ENCODE data around the gene ECHS1.

The ECHS1 gene

GRCh38 chr10:133342942-133343341 lies 30.2 kb downstream of the ECHS1 start:
- peaks cover 11 to 15% of the 10 kb centered on the region in 2 donors for H3K27me3 ChIP-seq (ENCODE audit: control insufficient read depth in 2 of 2, insufficient read depth in 2 of 2, low read length in 2 of 2)
- H3K36me3 ChIP-seq (ENCODE audit: control insufficient read depth in 2 of 2, insufficient read depth in 2 of 2, low read length in 2 of 2): no peaks in the 10 kb centered on the region
- H3K4me1 ChIP-seq (ENCODE audit: control insufficient read depth in 2 of 2, insufficient read depth in 2 of 2, low read length in 2 of 2): peaks cover 0 to 3% of the 10 kb centered on the region in 2 donors
- no peak overlapping the region for H3K4me3 ChIP-seq (ENCODE audit: low read length in 2 of 2)
- H3K9ac ChIP-seq (ENCODE audit: low read depth in 1 of 2, low read length in 2 of 2): no peak overlapping the region
- H3K9me3 ChIP-seq (ENCODE audit: control insufficient read depth in 2 of 2, low read length in 2 of 2): no peaks in the 10 kb centered on the region
- H3K27ac ChIP-seq (ENCODE audit: low read depth in 2 of 2, low read length in 2 of 2): no peak overlapping the region

GRCh38 chr10:133341983-133342382 lies 31.2 kb downstream of the ECHS1 start:
- Histone ChIP-seq H3K9me3 (ENCODE audit: control insufficient read depth in 2 of 2, low read length in 2 of 2) (no peaks in the 10 kb centered on the region), H3K4me3 (ENCODE audit: low read length in 2 of 2) (no peak overlapping the region), H3K4me1 (ENCODE audit: control insufficient read depth in 2 of 2, insufficient read depth in 2 of 2, low read length in 2 of 2) (no peaks in the 10 kb centered on the region), H3K27ac (ENCODE audit: low read depth in 2 of 2, low read length in 2 of 2) (no peak overlapping the region), H3K36me3 (ENCODE audit: control insufficient read depth in 2 of 2, insufficient read depth in 2 of 2, low read length in 2 of 2) (no peaks in the 10 kb centered on the region), H3K9ac (ENCODE audit: low read depth in 1 of 2, low read length in 2 of 2) (no peak overlapping the region), H3K27me3 (ENCODE audit: control insufficient read depth in 2 of 2, insufficient read depth in 2 of 2, low read length in 2 of 2) (peaks cover 17 to 24% of the 10 kb centered on the region in 2 donors)

- Histone ChIP-seq H3K4me1 (ENCODE audit: control insufficient read depth in 2 of 2, insufficient read depth in 2 of 2, low read length in 2 of 2) (peaks cover 0 to 7% of the 10 kb centered on the region in 2 donors), H3K9me3 (ENCODE audit: control insufficient read depth in 2 of 2, low read length in 2 of 2) (no peaks in the 10 kb centered on the region), H3K27me3 (ENCODE audit: control insufficient read depth in 2 of 2, insufficient read depth in 2 of 2, low read length in 2 of 2) (peaks cover 20 to 42% of the 10 kb centered on the region in 2 donors), H3K9ac (ENCODE audit: low read depth in 1 of 2, low read length in 2 of 2) (no peak overlapping the region), H3K4me3 (ENCODE audit: low read length in 2 of 2) (no peak overlapping the region), H3K27ac (ENCODE audit: low read depth in 2 of 2, low read length in 2 of 2) (no peak overlapping the region), H3K36me3 (ENCODE audit: control insufficient read depth in 2 of 2, insufficient read depth in 2 of 2, low read length in 2 of 2) (no peaks in the 10 kb centered on the region)
Measured at GRCh38 chr10:133339708-133340380, 33.3 kb downstream of the ECHS1 start.

GRCh38 chr10:133338080-133339071 lies 34.8 kb downstream of the ECHS1 start:
- Histone ChIP-seq H3K36me3 (ENCODE audit: control insufficient read depth in 2 of 2, insufficient read depth in 2 of 2, low read length in 2 of 2) (no peaks in the 10 kb centered on the region), H3K9me3 (ENCODE audit: control insufficient read depth in 2 of 2, low read length in 2 of 2) (no peaks in the 10 kb centered on the region), H3K27ac (ENCODE audit: low read depth in 2 of 2, low read length in 2 of 2) (no peak overlapping the region), H3K4me1 (ENCODE audit: control insufficient read depth in 2 of 2, insufficient read depth in 2 of 2, low read length in 2 of 2) (peaks cover 0 to 7% of the 10 kb centered on the region in 2 donors), H3K27me3 (ENCODE audit: control insufficient read depth in 2 of 2, insufficient read depth in 2 of 2, low read length in 2 of 2) (peaks cover 23 to 47% of the 10 kb centered on the region in 2 donors), H3K9ac (ENCODE audit: low read depth in 1 of 2, low read length in 2 of 2) (no peak overlapping the region), H3K4me3 (ENCODE audit: low read length in 2 of 2) (no peak overlapping the region)

GRCh38 chr10:133337370-133337725 lies 35.8 kb downstream of the ECHS1 start:
- no peak overlapping the region for H3K4me3 ChIP-seq (ENCODE audit: low read length in 2 of 2)
- H3K4me1 ChIP-seq (ENCODE audit: control insufficient read depth in 2 of 2, insufficient read depth in 2 of 2, low read length in 2 of 2): peaks cover 0 to 7% of the 10 kb centered on the region in 2 donors
- no peak overlapping the region for H3K27ac ChIP-seq (ENCODE audit: low read depth in 2 of 2, low read length in 2 of 2)
- no peaks in the 10 kb centered on the region for H3K36me3 ChIP-seq (ENCODE audit: control insufficient read depth in 2 of 2, insufficient read depth in 2 of 2, low read length in 2 of 2)
- no peaks in the 10 kb centered on the region for H3K9me3 ChIP-seq (ENCODE audit: control insufficient read depth in 2 of 2, low read length in 2 of 2)
- H3K9ac ChIP-seq (ENCODE audit: low read depth in 1 of 2, low read length in 2 of 2): no peak overlapping the region
- peaks cover 27 to 50% of the 10 kb centered on the region in 2 donors for H3K27me3 ChIP-seq (ENCODE audit: control insufficient read depth in 2 of 2, insufficient read depth in 2 of 2, low read length in 2 of 2)

- Histone ChIP-seq H3K36me3 (ENCODE audit: control insufficient read depth in 2 of 2, insufficient read depth in 2 of 2, low read length in 2 of 2) (no peaks in the 10 kb centered on the region), H3K4me1 (ENCODE audit: control insufficient read depth in 2 of 2, insufficient read depth in 2 of 2, low read length in 2 of 2) (peaks cover 0 to 7% of the 10 kb centered on the region in 2 donors), H3K4me3 (ENCODE audit: low read length in 2 of 2) (peak within 1 kb of the TSS in 1 of 2 donors; percentile 30), H3K9me3 (ENCODE audit: control insufficient read depth in 2 of 2, low read length in 2 of 2) (no peaks in the 10 kb centered on the region), H3K27ac (ENCODE audit: low read depth in 2 of 2, low read length in 2 of 2) (no peak within 1 kb of the TSS), H3K9ac (ENCODE audit: low read depth in 1 of 2, low read length in 2 of 2) (no peak within 1 kb of the TSS), H3K27me3 (ENCODE audit: control insufficient read depth in 2 of 2, insufficient read depth in 2 of 2, low read length in 2 of 2) (peaks cover 30 to 55% of the 10 kb centered on the region in 2 donors)
Measured at GRCh38 chr10:133336577-133337369, 36.4 kb downstream of the ECHS1 start, which contains the start of gene CALY. Gene CALY (minus strand): TSS chr10:133336896. CDS start chr10:133328989, 7,907 bp downstream.

- H3K27ac ChIP-seq (ENCODE audit: low read depth in 2 of 2, low read length in 2 of 2): no peak overlapping the region
- H3K9ac ChIP-seq (ENCODE audit: low read depth in 1 of 2, low read length in 2 of 2): no peak overlapping the region
- H3K27me3 ChIP-seq (ENCODE audit: control insufficient read depth in 2 of 2, insufficient read depth in 2 of 2, low read length in 2 of 2): peaks cover 30 to 55% of the 10 kb centered on the region in 2 donors
Measured at GRCh38 chr10:133336118-133336576, 37.0 kb downstream of the ECHS1 start.

GRCh38 chr10:133335246-133336117 lies 37.7 kb downstream of the ECHS1 start:
- H3K9ac ChIP-seq (ENCODE audit: low read depth in 1 of 2, low read length in 2 of 2): peak overlapping the region in 1 of 2 donors; percentile 24
- H3K4me1 ChIP-seq (ENCODE audit: control insufficient read depth in 2 of 2, insufficient read depth in 2 of 2, low read length in 2 of 2): peaks cover 0 to 7% of the 10 kb centered on the region in 2 donors
- H3K9me3 ChIP-seq (ENCODE audit: control insufficient read depth in 2 of 2, low read length in 2 of 2): no peaks in the 10 kb centered on the region
- H3K4me3 ChIP-seq (ENCODE audit: low read length in 2 of 2): peak overlapping the region; percentile 30 to 41
- no peak overlapping the region for H3K27ac ChIP-seq (ENCODE audit: low read depth in 2 of 2, low read length in 2 of 2)
- peaks cover 34 to 59% of the 10 kb centered on the region in 2 donors for H3K27me3 ChIP-seq (ENCODE audit: control insufficient read depth in 2 of 2, insufficient read depth in 2 of 2, low read length in 2 of 2)
- H3K36me3 ChIP-seq (ENCODE audit: control insufficient read depth in 2 of 2, insufficient read depth in 2 of 2, low read length in 2 of 2): no peaks in the 10 kb centered on the region

More at GRCh38 chr10:133336118-133336576, 37.0 kb downstream of the ECHS1 start:
- Histone ChIP-seq H3K36me3 (ENCODE audit: control insufficient read depth in 2 of 2, insufficient read depth in 2 of 2, low read length in 2 of 2) (no peaks in the 10 kb centered on the region), H3K4me1 (ENCODE audit: control insufficient read depth in 2 of 2, insufficient read depth in 2 of 2, low read length in 2 of 2) (peaks cover 0 to 7% of the 10 kb centered on the region in 2 donors), H3K9me3 (ENCODE audit: control insufficient read depth in 2 of 2, low read length in 2 of 2) (no peaks in the 10 kb centered on the region), H3K4me3 (ENCODE audit: low read length in 2 of 2) (peak overlapping the region in 1 of 2 donors; percentile 30)

Data from mucosa of rectum (tissue), 2 donors.